Adrenal gland (tissue), 12 donors: Measurements from ENCODE around the gene PDF. TPM values are rescaled to one million over a fixed set of nuclear protein-coding genes. Genes with fewer than 3 reads are reported as not detected.

ENCODE experiments used
- DNase-seq, 7 donors: peaks; one replicate each; pipeline ENCODE4 v3.0.0-alpha.2; 2019 to 2020
- H3K27ac ChIP-seq, 5 donors: fragments of 200-600 bp; sonication (generic) in 4 of 5; 1 replicate in 3 of 5; 2 replicates in 2 of 5; pipeline versions ENCODE4 v1.5.1 to v1.8.0; 2016 to 2020; ENCODE audit warnings: mild to moderate bottlenecking in 1 of 5
- H3K27me3 ChIP-seq: fragments of 200-600 bp; 2 replicates; pipeline ENCODE4 v1.8.0; 2021
- H3K36me3 ChIP-seq, 2 donors: fragments of 200-600 bp; replicated peaks in 1 of 2; 1 replicate in 1 of 2; 2 replicates in 1 of 2; pipeline versions ENCODE4 v1.5.1 to v1.8.0; 2018 to 2022
- H3K4me1 ChIP-seq, 2 donors: fragments of 200-600 bp; replicated peaks in 1 of 2; 1 replicate in 1 of 2; 2 replicates in 1 of 2; pipeline versions ENCODE4 v1.5.1 to v1.8.0; 2018 to 2021
- H3K4me3 ChIP-seq, 4 donors: fragments of 200-600 bp; sonication (generic) in 3 of 4; one replicate each; pipeline ENCODE4 v1.5.1; 2016 to 2018
- H3K9me3 ChIP-seq, 3 donors: fragments of 200-600 bp; sonication (generic) in 1 of 3; replicated peaks in 1 of 3; 1 replicate in 2 of 3; 2 replicates in 1 of 3; pipeline versions ENCODE4 v1.5.1 to v1.8.0; 2016 to 2021
- POLR2A ChIP-seq, 2 donors: fragments of 450-650 bp; IDR thresholded peaks; one replicate each; pipeline ENCODE4 v1.6.1; 2017; ENCODE audit warnings: antibody characterized with exemption in 2 of 2, mild to moderate bottlenecking in 2 of 2, moderate library complexity in 1 of 2
- WGBS, 4 donors: extraction: QIAGEN DNeasy Blood & Tissue Kit in 2 of 4; methylation state at CpG; one replicate each; pipeline versions ENCODE4 v1.1.5 to v1.1.7; 2013 to 2017; 5-methylcytosine and 5-hydroxymethylcytosine counted together
- intact Hi-C, 2 donors: fragments of 100-400 bp; cut with DNase I; formaldehyde crosslinking; loops; one replicate each; pipeline versions ENCODE4 v1.14.1 to v1.15.0; 2022 to 2023
- polyA plus RNA-seq, 3 donors: library from polyadenylated mRNA; stranded (reverse); fragments of 200-250 nt in 2 of 3; fragments of 350-450 nt in 1 of 3; fragmentation: Illumina TruSeq in 1 of 3; extraction: RNeasy Lipid Tissue Mini Kit (QIAGEN cat#74804) in 1 of 3; gene quantifications; one replicate each; pipeline ENCODE4 v1.2.3, GENCODE V29; 2013 to 2014
- total RNA-seq, 9 donors: library from RNA; depleted of rRNA in 4 of 9; stranded (reverse); fragments of >200 nt in 4 of 9; fragments of 120-200 nt in 1 of 9; fragmentation: NEBNext Ultra II Directional in 1 of 9; extraction: Animal tissue kit (Norgen Biotek cat#: 25700) in 1 of 9; gene quantifications; one replicate each; pipeline versions ENCODE4 v1.1.0 to v1.2.4, GENCODE V29; 2013 to 2023
- TF ChIP-seq, protein P1 (sequence below), 6 experiments: fragments of 450-650 bp in 4 of 6; fragments of 200-600 bp in 2 of 6; sonication (generic) in 1 of 6; IDR thresholded peaks; 1 replicate in 5 of 6; 2 replicates in 1 of 6; pipeline versions ENCODE4 v1.5.1 to v1.8.0; 2016 to 2021; ENCODE audit warnings: antibody characterized with exemption in 6 of 6, mild to moderate bottlenecking in 2 of 6, moderate library complexity in 1 of 6
- donor health status: healthy with polysubstance abuse.
- donor health status: Bipolar disorder and iron deficiency.
- donor health status: DM: yes; HTN: yes; CAD: no.
- donor health status: DM: no; HTN: no; CAD: no.
- donor health status: DM: no; HTN: no; CAD: no.
- donor health status: DM: yes; HTN: yes; CAD: no.

The PDF gene
- total and polyA plus RNA-seq, 12 donors: 1.2 to 61.9 (median 17.6) TPM

GRCh38 chr16:69344171-69344570 is 13.8 kb upstream of the PDF start:
- Histone ChIP-seq H3K4me3 (no peak overlapping the region), H3K36me3 (peaks cover 0 to 26% of the 10 kb centered on the region in 2 donors), H3K27ac (no peak overlapping the region), H3K4me1 (peaks cover 5 to 11% of the 10 kb centered on the region in 2 donors), H3K9me3 (no peaks in the 10 kb centered on the region), H3K27me3 (no peaks in the 10 kb centered on the region)
- 92 to 96% (median 95%) methylated on average over 5 of the region's 5 CpGs for WGBS, 4 donors
- no peak for DNase-seq
- no peak for TF ChIP-seq POLR2A (IDR thresholded peaks at IDR 0.05)
- TF ChIP-seq, protein P1, sequence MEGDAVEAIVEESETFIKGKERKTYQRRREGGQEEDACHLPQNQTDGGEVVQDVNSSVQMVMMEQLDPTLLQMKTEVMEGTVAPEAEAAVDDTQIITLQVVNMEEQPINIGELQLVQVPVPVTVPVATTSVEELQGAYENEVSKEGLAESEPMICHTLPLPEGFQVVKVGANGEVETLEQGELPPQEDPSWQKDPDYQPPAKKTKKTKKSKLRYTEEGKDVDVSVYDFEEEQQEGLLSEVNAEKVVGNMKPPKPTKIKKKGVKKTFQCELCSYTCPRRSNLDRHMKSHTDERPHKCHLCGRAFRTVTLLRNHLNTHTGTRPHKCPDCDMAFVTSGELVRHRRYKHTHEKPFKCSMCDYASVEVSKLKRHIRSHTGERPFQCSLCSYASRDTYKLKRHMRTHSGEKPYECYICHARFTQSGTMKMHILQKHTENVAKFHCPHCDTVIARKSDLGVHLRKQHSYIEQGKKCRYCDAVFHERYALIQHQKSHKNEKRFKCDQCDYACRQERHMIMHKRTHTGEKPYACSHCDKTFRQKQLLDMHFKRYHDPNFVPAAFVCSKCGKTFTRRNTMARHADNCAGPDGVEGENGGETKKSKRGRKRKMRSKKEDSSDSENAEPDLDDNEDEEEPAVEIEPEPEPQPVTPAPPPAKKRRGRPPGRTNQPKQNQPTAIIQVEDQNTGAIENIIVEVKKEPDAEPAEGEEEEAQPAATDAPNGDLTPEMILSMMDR (IDR thresholded peaks at IDR 0.05): no peak
- intact Hi-C loops: no loop called here

GRCh38 chr16:69340095-69340644 is 9.8 kb upstream of the PDF start:
- DNase-seq: no peak
- Histone ChIP-seq H3K36me3 (peaks cover 0 to 38% of the 10 kb centered on the region in 2 donors), H3K4me1 (peaks cover 12 to 30% of the 10 kb centered on the region in 2 donors), H3K27me3 (no peaks in the 10 kb centered on the region), H3K9me3 (no peaks in the 10 kb centered on the region), H3K4me3 (peak overlapping the region; percentile 42 to 78 (median 62)), H3K27ac (peak overlapping the region; percentile 70 to 94 (median 90))
- intact Hi-C loops: no loop called here
- WGBS, 4 donors: 4 to 7% (median 6%) methylated on average over 13 to 16 of the region's 16 CpGs
- TF ChIP-seq POLR2A (IDR thresholded peaks at IDR 0.05): no peak
- TF ChIP-seq, protein P1 (IDR thresholded peaks at IDR 0.05): no peak

DNA sequence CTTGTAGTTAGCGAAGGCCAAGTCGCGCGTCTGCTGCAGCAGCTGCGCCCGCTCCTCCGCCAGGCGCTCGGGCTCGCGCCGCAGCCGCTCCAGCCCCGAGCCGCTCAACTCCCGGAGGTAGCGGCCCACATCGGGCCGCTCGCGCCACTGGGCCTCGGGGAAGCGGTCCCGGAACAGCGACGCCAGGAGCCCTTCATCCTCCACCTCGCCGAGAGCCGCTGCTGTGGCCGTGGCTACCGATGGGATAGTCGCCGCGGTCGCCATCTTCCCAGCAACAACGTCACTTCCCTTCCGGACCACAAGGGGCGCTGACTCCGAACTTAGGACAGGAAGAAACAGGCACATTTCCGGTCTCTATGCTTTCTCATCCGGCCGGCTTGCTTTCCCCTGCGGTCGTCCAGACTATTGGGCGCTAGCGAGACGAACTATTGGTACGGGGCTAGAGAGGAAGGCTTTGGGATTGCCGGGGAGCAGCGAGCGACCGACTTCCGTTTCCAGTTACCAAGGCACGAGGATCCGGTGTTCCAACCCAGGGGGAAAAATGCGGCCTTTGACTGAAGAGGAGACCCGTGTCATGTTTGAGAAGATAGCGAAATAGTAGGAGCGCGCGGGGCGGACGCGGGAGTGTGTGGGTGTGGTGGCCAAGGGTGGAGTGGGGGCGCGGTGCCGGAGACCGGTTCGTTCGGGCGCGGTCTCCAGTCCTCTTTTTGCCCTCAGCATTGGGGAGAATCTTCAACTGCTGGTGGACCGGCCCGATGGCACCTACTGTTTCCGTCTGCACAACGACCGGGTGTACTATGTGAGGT is 9.1 kb upstream of the PDF start, which contains the start of the genes COG8 and NIP7:
Gene COG8, minus strand, starts transcription at position 276 of the 806 bp plus-strand sequence. Its CDS starts 12 bp downstream, at position 264.
Gene NIP7, plus strand, starts transcription at position 484 of the 806 bp plus-strand sequence. Its CDS starts 58 bp downstream, at position 542.
- DNase-seq: peak; percentile 94 to 99 (median 98)
- intact Hi-C loops: no loop called here
- Histone ChIP-seq H3K27ac (peak within 1 kb of the TSS; percentile 70 to 94 (median 90)), H3K9me3 (no peaks in the 10 kb centered on the region), H3K4me1 (peaks cover 12 to 30% of the 10 kb centered on the region in 2 donors), H3K27me3 (no peaks in the 10 kb centered on the region), H3K36me3 (peaks cover 0 to 45% of the 10 kb centered on the region in 2 donors), H3K4me3 (peak within 1 kb of the TSS; percentile 43 to 78 (median 62))
- WGBS, 4 donors: 0% methylated on average over 29 to 77 of the region's 77 CpGs
- TF ChIP-seq POLR2A (IDR thresholded peaks at IDR 0.05): peak in 1 of 2 donors; percentile 88
- TF ChIP-seq, protein P1 (IDR thresholded peaks at IDR 0.05): peak; percentile 76 to 88 (median 84)

- peak overlapping the region; percentile 43 to 75 (median 62) for H3K4me3 ChIP-seq
- intact Hi-C loops: no loop called here
- DNase-seq: peak in 4 of 7 donors; percentile 79 to 85 (median 82)
- H3K27me3 ChIP-seq: no peaks in the 10 kb centered on the region
- H3K27ac ChIP-seq: peak overlapping the region; percentile 70 to 94 (median 90)
- peaks cover 12 to 30% of the 10 kb centered on the region in 2 donors for H3K4me1 ChIP-seq
- WGBS, 4 donors: 18 to 20% (median 19%) methylated on average over 41 to 46 of the region's 46 CpGs
- no peak for TF ChIP-seq POLR2A (IDR thresholded peaks at IDR 0.05)
- TF ChIP-seq, protein P1 (IDR thresholded peaks at IDR 0.05): no peak
- H3K9me3 ChIP-seq: no peaks in the 10 kb centered on the region
- peaks cover 0 to 52% of the 10 kb centered on the region in 2 donors for H3K36me3 ChIP-seq
Observed at GRCh38 chr16:69338557-69339288, 8.3 kb upstream of the PDF start.
